HG03159 (cell line): ENCODE data around the gene C2.

Experiments used
- ATAC-seq: cut with Tn5 transposase; IDR thresholded peaks from one replicate; pipeline ENCODE4 v1.9.1; 2021; ENCODE audit warnings: mild to moderate bottlenecking, moderate library complexity; ENCODE audit not compliant: unreplicated experiment

Gene C2

GRCh38 chr6:31952890-31953289 lies 25.4 kb downstream of the C2 start:
- ATAC-seq: no peak

- ATAC-seq: no peak
Observed at GRCh38 chr6:31954511-31954910, 27.0 kb downstream of the C2 start.

- ATAC-seq: no peak
Observed at GRCh38 chr6:31956796-31957195, 29.3 kb downstream of the C2 start.

DNA sequence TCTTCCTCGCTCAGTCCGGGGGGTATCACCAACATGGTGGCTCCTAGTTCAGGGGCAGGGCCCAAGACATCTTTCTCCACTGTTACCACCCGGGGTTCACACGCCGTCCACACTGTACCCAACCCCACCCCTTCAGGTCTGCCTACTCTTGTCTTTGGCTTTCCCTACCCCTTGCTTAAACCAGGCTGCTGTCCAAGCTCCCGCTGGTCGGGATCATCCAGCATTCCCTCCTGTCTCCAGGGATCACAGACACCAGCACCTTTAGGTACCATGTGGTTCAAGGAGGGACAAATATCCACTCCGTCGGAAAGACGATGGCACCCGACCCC lies 30.9 kb downstream of the C2 start:
- ATAC-seq: no peak

DNA sequence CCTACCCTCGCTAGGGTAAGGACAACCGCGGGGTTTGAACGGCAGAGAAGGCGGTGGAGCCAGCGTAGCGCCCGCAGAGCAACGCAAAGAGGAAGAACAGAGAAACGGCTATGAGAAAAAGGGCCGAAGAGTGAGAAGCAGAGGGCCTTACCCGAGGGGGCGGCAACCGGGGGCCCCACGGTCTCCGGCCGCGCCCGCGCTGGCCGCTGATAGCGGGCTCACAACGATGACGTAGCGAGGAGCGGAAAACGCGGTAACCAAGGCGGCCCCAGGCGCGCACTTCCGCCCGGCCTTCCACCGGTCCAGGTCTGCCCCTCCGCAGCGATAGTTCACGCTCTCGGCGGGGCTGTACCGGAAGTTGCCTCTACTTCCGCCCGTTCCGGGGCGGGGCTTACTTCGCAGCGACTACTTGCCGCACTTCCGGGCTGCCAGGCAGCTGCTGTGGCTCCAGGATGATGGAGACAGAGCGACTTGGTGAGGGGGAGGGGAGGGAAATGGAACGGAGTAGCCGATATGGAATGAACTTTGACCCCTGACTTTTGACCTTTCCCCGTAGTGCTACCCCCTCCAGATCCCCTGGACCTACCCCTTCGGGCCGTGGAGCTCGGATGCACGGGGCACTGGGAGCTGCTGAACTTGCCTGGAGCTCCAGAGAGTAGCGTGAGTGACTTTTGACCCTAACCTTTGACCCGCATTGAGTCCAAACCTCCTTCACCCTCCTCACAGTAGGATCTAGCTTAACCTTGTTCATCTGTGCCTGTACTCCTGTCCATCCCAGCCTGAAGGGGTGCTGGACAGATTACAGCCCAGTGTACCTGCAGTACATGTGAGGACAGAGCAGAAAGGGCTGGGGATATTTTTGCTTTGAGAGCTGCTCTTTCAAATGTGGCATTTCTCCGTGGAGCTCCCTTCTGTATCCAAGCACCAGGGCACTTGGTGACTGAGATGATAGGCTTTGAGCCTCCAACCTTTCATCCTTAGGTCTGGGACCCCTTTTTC lies 31.5 kb downstream of the C2 start, which contains the start of the genes NELFE and SKIC2:
NELFE (minus strand) TSS at position 231 of the 999 bp plus-strand sequence. CDS start 525 bp downstream, outside the sequence.
SKIC2 (plus strand) TSS at position 435 of the 999 bp plus-strand sequence; CDS start at position 453, 18 bp downstream.
- ATAC-seq: peak; percentile 94

DNA sequence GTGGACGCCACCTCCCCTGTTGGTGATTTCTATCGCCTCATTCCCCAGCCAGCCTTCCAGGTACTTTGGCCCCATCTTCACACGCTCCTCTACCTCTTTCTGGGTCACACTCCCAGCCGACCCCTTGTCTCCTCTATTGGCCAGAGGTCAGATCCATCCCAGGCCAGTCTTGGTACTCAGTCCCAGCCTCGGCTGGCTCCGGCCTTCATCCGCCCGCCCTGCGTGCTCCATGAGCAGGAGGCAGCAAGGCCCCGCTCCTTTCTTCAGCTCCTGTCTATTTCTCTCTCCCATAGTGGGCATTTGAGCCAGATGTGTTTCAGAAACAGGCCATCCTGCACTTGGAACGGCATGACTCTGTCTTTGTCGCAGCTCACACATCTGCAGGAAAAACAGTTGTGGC lies 34.1 kb downstream of the C2 start:
- no peak for ATAC-seq

DNA sequence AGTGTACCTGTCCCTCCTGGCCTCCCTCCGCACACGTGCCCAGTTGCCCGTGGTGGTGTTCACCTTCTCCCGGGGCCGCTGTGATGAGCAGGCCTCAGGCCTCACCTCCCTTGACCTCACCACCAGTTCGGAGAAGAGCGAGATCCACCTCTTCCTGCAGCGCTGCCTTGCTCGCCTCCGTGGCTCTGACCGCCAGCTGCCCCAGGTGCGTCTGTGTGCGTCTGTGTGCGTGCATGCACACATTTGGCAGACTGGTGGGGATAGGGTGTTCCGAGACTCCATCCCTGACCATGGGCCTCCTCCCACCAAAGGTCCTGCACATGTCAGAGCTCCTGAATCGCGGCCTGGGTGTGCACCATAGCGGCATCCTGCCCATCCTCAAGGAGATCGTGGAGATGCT lies 36.4 kb downstream of the C2 start:
- no peak for ATAC-seq

DNA sequence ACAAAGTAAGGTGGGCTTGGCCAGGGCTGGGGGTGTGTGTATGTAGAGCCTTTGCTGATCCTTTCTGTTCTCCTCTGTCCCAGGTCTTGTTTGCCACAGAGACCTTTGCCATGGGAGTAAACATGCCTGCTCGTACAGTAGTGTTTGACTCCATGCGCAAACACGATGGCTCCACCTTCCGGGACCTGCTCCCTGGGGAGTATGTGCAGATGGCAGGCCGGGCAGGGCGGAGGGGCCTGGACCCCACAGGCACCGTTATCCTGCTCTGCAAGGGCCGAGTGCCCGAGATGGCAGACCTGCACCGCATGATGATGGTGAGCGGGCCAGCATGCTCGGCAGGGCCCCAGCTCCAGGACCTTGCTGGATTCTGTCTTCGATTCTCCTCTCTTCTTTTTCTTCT lies 38.2 kb downstream of the C2 start:
- no peak for ATAC-seq

GRCh38 chr6:31966506-31966905 lies 39.0 kb downstream of the C2 start:
- no peak for ATAC-seq

DNA sequence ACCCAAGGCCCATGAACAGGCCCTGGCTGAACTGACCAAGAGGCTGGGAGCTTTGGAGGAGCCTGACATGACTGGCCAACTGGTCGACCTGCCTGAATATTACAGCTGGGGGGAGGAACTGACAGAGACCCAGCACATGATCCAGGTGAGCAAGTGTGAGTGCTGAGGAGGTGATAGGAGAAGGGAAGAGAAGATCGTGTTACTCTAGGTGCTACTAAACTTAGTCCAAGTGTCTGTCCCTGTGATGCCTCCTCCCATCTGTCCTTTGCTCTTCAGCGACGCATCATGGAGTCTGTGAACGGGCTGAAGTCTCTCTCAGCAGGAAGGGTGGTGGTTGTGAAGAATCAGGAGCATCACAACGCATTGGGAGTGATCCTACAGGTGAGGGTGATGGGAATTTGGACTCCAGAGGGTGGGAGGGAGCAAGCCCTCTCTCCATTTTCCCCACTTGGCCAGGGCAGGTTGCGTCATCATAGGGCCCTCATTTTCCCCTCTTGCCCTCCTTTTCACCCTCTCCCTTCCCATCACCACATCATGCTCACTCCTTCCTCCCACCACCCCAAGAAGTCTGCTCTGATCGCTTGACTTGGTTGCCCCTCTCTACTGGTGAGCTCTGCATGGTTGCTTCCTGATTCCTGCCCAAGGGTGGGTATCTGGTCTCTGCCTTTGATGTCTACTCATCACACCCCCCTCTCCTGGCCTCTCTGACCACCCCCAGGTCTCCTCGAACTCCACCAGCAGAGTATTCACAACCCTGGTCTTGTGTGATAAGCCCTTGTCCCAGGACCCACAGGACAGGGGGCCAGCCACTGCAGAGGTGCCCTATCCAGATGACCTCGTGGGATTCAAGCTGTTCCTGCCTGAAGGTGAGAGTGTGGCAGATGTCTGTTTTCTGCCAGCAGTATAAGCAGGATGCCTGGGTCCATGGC lies 39.7 kb downstream of the C2 start:
- no peak for ATAC-seq

DNA sequence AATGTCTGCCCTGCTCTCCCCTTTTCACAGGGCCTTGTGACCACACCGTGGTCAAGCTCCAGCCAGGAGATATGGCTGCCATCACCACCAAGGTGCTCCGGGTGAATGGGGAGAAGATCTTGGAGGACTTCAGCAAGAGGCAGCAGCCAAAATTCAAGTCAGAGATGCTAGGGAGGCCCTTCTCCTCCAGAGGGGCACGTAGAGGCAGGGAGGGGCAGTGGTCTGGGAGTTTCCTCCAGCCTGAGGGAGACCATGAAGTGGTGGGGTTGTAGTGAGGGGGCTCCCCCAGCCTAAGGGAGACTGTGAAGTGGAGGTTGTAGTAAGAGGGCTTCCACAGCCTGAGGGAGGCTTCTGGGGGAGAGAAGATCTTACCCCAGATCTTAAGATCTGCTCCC lies 40.4 kb downstream of the C2 start:
- ATAC-seq: no peak

GRCh38 chr6:31968326-31968725 lies 40.8 kb downstream of the C2 start:
- ATAC-seq: no peak

DNA sequence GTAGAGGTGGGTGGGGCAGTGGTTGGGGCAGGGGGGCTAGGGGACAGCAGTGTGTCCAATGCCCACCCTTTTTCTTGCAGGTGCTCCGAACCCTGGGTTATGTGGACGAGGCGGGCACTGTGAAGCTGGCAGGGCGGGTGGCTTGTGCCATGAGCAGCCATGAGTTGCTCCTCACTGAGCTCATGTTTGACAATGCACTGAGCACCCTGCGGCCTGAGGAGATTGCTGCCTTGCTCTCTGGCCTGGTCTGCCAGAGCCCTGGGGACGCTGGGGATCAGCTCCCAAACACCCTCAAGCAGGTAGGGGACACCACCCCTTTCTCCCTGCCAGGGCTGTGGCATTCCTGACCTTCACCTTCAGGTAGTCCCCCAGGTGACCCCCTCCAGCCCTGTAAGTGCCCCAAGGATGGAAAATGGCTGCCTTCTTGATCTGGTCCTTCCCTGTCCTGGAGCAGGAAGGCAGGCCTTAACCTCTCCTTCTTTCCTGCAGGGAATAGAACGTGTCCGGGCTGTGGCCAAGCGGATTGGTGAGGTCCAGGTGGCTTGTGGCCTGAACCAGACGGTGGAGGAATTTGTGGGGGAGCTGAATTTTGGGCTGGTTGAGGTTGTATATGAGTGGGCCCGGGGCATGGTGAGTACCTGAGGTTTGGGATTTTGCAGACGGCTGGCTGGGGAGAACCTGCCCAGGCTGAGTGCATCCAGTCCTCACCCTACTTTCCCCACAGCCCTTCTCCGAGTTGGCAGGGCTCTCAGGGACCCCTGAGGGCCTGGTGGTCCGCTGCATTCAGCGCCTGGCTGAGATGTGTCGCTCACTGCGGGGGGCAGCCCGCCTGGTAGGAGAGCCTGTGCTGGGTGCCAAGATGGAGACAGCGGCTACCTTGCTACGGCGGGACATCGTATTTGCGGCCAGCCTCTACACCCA lies 41.5 kb downstream of the C2 start:
- ATAC-seq: no peak

- no peak for ATAC-seq
Observed at GRCh38 chr6:31969712-31970603, 42.4 kb downstream of the C2 start.

DNA sequence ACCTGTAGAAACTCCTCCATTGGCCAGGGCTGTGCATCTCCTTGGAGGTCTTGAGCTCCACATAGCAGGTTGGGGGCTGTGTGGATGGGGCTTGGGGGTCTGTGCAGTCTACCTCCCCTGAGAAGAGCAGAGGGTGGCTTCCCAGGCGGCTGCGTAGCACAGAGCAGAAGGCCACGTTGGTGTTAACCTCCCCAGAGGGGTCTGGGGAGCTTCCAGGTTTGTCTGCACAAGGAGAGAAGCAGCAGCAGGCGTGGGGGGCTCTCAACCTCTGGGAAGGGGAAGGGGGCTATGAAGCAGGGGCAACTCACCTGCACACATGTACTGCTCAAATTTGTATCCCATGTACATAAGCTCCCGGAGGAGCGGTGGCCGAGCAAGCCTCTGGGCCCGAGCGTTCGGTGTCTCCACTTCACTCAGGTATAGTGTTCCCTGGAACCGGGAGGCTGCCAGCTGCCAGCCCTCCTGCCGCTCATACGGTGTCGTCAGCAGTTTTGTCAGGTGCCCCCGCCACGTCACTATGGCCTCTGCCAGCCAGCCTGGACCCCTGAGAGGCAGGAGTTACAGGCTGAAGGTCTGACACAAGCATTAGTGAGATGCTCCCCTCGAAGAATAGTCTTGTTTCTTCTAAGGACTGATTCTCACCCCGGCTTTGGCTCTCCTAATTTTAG lies 43.2 kb downstream of the C2 start:
- no peak for ATAC-seq

- ATAC-seq: no peak
Observed at GRCh38 chr6:31971279-31971992, 43.9 kb downstream of the C2 start.

DNA sequence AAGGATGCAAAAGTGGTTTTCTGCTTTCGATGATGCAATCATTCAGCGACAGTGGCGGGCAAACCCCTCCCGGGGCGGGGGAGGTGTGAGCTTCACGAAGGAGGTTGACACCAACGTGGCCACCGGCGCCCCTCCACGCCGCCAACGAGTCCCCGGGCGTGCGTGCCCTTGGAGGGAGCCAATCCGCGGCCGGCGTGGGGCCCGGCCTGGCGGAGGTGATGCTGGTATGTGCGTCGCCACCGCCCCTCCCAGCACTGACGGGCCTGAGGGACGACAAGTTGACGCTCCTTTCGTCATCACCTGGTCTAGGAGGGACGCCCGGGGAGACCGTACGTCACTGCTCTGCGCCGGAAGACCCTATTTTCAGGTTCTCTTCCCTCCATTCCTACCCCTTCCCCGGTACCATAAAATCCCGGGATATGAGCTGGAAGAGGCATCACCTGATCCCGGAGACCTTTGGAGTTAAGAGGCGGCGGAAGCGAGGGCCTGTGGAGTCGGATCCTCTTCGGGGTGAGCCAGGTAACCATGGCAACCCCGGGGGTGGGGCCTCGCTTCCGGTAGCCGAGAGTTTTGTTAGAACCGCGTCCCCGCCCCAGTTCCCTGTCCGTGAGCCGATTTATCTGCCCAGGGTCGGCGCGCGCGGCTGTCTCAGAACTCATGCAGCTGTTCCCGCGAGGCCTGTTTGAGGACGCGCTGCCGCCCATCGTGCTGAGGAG lies 44.6 kb downstream of the C2 start, which contains the start of gene DXO:
DXO (minus strand) TSS at position 146 of the 716 bp plus-strand sequence. CDS start 463 bp downstream, outside the sequence.
- peak; percentile 82 for ATAC-seq
